Middle frontal gyrus (tissue), 1 donor: ENCODE results near the gene IRF2.
"Not testable (repeated sequence)": the region's sequence is repeated elsewhere in the genome, so short reads cannot be mapped to it uniquely, and the experiment has no call there.

ENCODE experiments used
- DNase-seq: peaks from one replicate; pipeline ENCODE4 v3.0.0-alpha.2; 2015; ENCODE audit warnings: low spot score; ENCODE audit errors: extremely low spot score

IRF2 gene

DNA sequence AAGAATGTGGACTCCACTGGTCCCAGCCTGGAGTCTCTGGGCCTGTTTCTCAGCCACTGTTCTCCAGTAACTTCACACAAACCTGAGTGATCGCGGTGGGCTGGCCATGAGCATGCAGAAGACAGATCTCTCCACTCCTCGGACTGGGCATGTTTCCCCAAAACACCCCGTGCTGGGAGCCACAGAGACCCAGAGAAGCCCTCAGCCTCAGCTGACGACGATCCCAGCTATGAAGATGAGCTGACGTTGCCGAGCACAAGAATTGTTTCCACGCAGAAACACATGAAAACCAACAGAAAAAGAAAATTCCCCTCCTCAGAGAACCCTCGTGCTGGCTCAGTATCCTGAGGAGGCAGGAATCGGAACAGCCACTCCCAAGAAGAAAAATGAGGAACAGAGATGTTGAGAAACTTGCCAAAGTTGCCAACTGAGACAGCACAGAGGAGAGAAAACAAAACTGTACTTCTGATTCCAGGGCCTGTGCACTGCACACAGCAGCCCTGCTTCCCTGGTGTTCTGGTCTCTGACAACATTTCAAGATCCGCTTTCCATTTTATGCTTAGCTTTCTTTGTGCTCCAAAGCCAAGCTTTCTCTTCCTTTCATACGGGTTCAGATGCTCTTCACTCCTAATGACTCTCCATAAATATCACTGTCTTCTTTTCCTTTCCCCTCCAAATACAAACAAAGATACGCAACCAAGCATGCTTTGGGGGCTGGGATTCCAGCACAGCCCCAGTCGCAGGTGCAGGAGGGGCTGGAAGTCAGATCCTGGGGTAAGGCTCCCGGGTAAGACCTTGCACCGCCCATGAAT is 81.4 kb downstream of the IRF2 start:
- DNase-seq = no peak

GRCh38 chr4:184392316-184392715 is 82.0 kb downstream of the IRF2 start:
- DNase-seq = no peak

DNA sequence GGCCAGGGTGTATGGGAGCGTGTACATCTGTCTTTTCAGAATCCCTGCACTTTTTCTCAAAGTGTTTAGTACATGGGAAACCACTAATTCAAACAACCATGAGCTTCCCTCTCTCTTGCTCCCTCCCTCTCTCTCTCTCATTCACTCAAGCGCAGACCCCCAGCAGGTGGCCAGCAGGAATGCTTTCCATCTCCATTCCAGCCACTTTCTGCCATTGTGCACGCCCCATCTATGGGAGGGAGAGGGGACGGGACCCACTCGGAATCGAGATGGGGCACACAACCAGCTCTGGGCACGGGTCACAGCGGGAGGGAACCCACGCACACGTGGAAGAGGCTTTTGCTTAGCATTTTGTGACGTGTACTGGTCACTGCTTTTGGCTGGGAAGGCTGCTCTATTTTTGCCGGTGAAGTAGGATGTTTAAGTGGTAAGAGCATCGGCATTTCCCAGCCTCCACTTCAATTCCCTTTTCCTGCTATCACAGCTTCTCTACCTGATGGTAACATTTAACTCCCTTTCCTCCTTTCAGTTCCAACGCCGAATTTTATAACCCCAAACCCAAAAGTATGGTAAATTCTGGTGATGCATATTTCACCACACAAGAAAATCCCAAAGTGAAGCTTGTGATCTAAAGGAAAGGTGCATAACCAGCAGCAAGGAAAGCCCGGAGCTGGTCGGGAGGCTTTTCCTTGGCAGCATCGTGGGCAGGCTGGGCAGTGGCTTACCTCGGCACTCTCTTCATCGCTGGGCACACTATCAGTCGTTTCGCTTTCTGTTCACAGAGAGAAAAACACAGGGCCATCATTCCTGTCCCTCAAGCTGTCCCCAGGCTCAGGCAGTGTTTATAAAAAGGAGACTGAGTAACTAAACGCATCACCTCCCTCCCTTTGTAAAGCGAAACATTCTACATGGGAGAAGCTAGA is 84.1 kb downstream of the IRF2 start:
- no peak for DNase-seq

DNA sequence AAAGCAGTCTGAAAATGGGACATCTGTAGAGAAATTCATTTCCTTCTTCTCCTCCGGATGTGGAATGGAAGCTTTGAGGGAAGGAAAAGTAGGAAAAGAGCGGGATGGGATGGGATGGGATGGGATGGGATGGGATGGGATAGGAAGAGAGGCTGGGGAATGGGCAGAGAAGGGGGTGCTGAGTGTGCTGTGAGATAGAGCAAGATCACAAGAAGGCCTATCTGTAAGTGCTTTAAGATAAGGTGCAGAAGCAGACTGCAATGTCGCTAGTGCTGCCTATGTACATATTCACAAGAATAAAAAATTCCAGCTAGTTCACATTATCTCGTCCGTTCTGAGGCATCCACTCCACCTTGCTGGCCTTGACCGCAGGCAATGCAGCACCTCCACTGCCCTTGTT is 86.2 kb downstream of the IRF2 start:
- no peak for DNase-seq

DNA sequence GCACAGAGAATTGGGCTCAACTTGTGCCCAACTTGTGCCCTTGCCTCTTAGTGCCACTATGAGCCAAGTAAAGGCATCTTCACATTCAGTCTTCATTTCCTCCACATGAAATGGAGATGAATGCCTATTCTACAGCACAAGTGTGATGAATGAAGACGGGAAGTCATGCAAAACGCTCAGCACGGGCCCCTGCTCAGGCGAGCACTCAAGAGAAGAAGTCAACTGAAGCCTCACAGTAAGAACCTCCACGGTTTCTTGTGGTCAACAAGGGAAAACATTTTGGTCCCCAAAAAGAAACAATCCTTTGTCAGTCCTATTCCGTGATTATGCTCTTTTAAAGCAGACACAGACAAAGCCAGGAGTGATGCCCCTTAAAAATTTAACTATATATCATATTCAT is 87.0 kb downstream of the IRF2 start:
- DNase-seq = no peak

GRCh38 chr4:184386271-184386781 is 88.0 kb downstream of the IRF2 start:
- DNase-seq = no peak

DNA sequence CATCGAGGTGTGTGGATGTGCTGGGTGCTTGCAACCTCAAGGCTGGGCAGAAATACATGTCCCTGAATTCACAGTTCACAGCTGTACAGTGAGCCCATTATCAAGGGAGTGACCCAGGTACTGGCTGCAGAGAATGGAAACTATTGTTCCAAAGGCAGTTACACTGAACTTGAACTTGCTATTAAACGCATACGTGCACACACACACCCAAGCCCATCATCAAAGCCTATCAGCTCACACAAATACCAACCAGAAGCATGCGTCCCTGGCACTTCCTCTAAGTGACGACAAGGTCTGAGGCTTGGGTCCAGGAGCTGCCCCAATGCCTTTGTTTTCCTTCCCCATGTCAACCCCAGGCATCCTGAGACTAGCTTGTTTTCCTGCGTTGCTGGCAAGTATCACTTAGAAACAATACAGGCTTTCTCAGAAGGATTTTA is 88.6 kb downstream of the IRF2 start:
- DNase-seq = no peak

DNA sequence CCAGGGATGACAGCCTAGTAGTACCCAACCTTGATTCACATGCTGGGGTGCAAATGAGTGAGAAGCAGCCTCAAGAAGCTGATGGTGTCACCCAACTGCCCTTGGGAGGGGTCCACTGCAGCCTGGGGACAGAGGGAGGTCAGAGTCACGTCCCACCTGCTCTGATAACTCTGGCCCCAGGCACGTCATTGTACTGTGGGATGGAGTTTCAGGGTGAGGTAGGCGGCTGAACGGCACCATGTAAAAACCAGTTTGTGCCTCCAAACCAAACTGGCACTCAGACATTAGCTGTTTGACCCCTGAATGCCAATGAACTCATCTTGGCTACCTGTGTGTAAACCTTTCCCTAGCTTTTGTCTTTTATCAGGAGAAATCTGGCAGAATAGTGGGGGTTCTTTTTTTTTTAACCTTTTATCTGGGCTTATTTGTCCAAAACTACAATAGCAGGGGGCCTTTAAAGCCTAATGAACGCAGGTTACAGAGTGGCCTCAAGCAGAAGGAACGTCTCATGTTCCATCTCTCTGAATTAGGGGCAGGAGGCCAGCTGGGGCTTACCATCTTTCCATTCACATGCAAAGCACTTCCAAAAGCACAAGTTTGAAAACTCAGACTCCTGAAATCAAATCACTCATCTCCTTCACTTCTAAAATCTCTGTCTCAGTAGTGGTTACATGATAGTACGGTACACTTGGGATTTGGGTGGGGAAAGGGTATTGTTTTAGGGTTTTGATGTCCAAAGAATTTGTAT is 89.4 kb downstream of the IRF2 start:
- DNase-seq = no peak

DNA sequence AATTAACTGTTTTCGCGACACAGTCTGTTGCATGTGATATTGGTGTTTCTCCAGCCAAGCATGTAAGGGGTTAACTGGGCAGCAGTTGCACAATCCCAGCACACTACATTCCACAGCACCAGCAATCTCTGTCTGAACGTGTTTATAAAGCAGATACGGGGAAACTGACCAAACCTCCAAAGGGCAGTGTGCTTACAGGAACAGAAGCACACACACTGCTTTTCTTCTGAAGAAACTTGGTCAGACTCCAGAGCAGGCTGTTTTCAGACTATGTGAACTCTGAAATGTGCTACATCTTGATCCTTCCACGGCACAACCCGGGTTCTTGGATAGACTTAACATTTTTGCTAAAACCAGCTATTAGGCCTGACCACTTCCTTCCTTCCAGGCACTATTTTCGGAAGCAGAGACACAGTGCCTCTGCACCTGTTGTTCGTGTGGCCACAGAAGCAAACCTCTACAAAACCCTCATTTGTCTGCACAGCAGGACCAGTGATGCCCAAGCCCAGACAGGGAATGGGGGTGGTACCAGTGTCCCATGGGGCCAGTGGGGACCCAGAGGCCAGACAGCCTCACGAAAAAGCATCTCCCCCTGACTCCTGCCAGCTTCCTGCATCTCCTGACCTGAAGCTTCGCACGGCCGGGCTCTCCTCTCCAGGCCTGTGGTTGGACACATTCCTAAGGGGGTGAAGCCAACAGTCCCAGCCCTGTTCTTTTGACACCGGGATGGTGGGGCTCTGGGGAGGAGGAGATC is 90.1 kb downstream of the IRF2 start:
- no peak for DNase-seq

DNA sequence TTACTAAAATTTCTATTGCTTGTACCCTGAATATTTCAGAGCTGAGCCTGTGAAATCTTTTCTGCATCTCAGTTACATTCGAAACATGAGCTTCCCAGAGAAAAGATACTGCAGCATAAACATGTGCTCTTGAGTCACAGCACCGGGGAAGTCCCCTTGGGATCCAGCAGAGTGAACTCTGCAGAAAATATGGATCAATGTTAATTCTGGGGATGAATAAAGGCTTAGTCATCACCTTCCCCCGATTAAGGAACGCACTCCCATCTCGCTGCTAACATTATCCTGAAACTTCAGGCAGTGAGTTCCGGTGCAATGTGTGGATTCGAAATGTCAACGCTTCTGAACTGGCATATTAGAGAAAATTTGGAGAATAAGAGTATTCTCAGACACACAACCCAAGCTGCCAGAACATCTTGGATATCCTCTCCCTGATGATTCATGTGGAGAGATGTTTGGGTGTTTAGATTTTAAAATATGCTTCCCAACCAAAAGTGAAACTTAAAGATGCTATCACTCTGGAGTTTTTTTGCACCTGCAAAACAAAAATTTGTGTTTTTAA is 90.8 kb downstream of the IRF2 start:
- peak; percentile 32 for DNase-seq

- DNase-seq = no peak
These were observed 92.0 kb downstream of the IRF2 start for GRCh38 chr4:184382189-184382846.

- no peak for DNase-seq
These were observed 93.6 kb downstream of the IRF2 start for GRCh38 chr4:184380707-184381106.

- DNase-seq = not testable (repeated sequence)
These were observed 94.1 kb downstream of the IRF2 start for GRCh38 chr4:184380214-184380613.

GRCh38 chr4:184376923-184377322 is 97.4 kb downstream of the IRF2 start:
- no peak for DNase-seq

GRCh38 chr4:184376126-184376838 is 98.1 kb downstream of the IRF2 start:
- no peak for DNase-seq

- not testable (repeated sequence) for DNase-seq
These were observed 98.7 kb downstream of the IRF2 start for GRCh38 chr4:184375623-184376022.

- DNase-seq = no peak
These were observed 99.3 kb downstream of the IRF2 start for GRCh38 chr4:184375027-184375426.

DNA sequence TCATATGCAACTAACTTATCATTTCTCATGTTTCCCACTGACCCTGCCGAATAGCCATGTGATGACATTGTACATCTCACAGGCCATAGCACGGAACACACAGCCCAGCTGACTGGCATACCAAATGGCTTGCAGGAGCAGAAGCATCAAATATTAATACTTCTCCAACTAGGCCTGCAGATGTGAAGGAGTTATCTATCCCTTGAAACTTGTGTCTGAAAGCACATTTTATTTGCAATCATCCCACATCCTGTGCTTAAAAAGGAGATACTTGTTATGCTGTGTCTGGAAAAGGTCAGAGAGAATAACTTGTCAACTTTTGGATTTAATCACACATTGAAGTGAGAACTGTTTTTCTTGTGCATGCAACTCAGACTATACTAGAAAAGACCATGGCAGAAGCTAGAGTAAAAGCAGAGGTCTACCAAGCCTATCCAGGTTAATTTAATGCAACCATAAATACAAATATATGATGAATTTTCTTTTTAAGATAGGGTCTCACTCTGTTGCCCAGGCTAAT is 100.4 kb downstream of the IRF2 start:
- no peak for DNase-seq

DNA sequence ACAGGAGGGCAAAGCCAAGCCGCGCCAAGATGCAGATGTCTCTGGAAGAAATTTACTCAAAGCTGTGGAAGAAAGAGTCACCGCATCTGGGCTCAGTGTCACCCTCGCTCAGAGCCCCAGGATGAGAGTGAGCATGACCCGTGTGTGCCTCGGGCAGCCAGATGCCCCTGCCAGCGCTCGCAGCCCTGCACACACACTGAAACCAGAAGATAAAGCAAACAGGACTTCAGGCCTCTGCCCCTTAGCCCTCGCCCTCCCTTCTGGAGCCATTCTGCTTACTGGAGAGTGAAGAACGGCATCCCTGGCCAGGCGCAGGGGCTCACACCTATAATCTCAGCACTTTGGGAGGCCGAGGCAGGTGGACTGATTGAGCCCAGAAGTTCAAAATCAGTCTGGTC is 103.0 kb downstream of the IRF2 start:
- DNase-seq = no peak
